Loucy (cell line): ENCODE results near the gene RELT.

ENCODE experiments used
- EZH2phosphoT487 ChIP-seq: fragments of 200-600 bp; IDR thresholded peaks from 2 replicates; pipeline ENCODE4 v1.6.1; 2018; ENCODE audit warnings: antibody characterized with exemption, mild to moderate bottlenecking, moderate library complexity, borderline replicate concordance
- TF ChIP-seq, protein P1 (sequence below): fragments of 200-600 bp; sonication (generic); conservative IDR thresholded peaks from 2 replicates; pipeline ENCODE4 v1.5.1; 2014; ENCODE audit warnings: mild to moderate bottlenecking, antibody characterized with exemption, low read length

- TF ChIP-seq, protein P1, sequence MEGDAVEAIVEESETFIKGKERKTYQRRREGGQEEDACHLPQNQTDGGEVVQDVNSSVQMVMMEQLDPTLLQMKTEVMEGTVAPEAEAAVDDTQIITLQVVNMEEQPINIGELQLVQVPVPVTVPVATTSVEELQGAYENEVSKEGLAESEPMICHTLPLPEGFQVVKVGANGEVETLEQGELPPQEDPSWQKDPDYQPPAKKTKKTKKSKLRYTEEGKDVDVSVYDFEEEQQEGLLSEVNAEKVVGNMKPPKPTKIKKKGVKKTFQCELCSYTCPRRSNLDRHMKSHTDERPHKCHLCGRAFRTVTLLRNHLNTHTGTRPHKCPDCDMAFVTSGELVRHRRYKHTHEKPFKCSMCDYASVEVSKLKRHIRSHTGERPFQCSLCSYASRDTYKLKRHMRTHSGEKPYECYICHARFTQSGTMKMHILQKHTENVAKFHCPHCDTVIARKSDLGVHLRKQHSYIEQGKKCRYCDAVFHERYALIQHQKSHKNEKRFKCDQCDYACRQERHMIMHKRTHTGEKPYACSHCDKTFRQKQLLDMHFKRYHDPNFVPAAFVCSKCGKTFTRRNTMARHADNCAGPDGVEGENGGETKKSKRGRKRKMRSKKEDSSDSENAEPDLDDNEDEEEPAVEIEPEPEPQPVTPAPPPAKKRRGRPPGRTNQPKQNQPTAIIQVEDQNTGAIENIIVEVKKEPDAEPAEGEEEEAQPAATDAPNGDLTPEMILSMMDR = no peak
- TF ChIP-seq EZH2phosphoT487 = no peak
These were observed 30.6 kb upstream of the RELT start for GRCh38 chr11:73345481-73346160.
